ENCODE data around the gene ZNF839. TPM values are rescaled to one million over a fixed set of nuclear protein-coding genes. Genes with fewer than 3 reads are reported as not detected.

The ZNF839 gene
- total and polyA plus RNA-seq, 12 donors = 7.4 to 28.2 (median 14.5) TPM

- intact Hi-C loops (cut with DNase I) = no loop called here
- no peaks in the 10 kb centered on the region for H3K4me1 ChIP-seq (replicated peaks in 1 of 2)
- no peak overlapping the region for H3K4me3 ChIP-seq
- 89 to 94% (median 90%) methylated on average over 8 of the region's 8 CpGs for WGBS, 4 donors
- H3K9me3 ChIP-seq (replicated peaks in 1 of 3) = no peaks in the 10 kb centered on the region
- H3K27me3 ChIP-seq = no peaks in the 10 kb centered on the region
- TF ChIP-seq POLR2A (IDR thresholded peaks at IDR 0.05) = no peak
- TF ChIP-seq, protein P1, sequence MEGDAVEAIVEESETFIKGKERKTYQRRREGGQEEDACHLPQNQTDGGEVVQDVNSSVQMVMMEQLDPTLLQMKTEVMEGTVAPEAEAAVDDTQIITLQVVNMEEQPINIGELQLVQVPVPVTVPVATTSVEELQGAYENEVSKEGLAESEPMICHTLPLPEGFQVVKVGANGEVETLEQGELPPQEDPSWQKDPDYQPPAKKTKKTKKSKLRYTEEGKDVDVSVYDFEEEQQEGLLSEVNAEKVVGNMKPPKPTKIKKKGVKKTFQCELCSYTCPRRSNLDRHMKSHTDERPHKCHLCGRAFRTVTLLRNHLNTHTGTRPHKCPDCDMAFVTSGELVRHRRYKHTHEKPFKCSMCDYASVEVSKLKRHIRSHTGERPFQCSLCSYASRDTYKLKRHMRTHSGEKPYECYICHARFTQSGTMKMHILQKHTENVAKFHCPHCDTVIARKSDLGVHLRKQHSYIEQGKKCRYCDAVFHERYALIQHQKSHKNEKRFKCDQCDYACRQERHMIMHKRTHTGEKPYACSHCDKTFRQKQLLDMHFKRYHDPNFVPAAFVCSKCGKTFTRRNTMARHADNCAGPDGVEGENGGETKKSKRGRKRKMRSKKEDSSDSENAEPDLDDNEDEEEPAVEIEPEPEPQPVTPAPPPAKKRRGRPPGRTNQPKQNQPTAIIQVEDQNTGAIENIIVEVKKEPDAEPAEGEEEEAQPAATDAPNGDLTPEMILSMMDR (IDR thresholded peaks at IDR 0.05) = no peak
- peak in 1 of 7 donors; percentile 34 for DNase-seq
- H3K36me3 ChIP-seq (replicated peaks in 1 of 2) = no peaks in the 10 kb centered on the region
- H3K27ac ChIP-seq = peak overlapping the region in 1 of 5 donors; percentile 65
Observed at GRCh38 chr14:102280376-102280962, 39.1 kb upstream of the ZNF839 start.

DNA sequence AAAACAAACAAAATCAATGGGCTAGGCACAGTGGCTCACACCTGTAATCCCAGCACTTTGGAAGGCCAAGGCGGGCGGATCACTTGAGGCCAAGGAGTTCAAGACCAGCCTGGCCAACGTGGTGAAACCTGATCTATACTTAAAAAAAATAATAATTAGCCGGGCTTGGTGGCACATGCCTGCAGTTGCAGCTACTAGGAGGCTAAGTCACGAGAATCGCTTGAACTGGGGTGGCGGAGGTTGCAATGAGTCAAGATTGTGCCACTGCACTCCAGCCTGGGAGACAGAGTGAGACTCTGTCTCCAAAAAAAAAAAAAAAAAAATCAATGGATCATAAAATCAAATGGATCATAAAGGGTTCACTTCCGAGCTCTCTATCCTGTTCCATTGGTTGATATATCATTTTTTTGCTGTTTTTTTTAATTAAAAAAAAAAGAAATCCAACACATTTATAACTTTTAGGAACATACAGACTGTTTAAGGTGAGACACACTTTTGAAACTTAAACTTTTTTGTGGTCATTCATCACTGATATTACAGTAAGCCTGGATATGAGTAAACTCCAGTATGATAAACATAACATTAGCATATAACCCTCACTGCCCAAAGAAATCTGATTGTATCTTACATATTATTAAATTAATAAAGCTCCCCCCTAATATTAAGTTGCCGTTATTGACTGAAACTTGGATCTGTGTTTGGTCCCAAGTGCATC is 36.6 kb upstream of the ZNF839 start:
- H3K4me3 ChIP-seq = no peak overlapping the region
- 85 to 93% (median 91%) methylated on average over 9 of the region's 9 CpGs for WGBS, 4 donors
- TF ChIP-seq POLR2A (IDR thresholded peaks at IDR 0.05) = no peak
- TF ChIP-seq, protein P1 (IDR thresholded peaks at IDR 0.05) = no peak
- no peak for DNase-seq
- intact Hi-C loops (cut with DNase I) = no loop called here
- no peaks in the 10 kb centered on the region for H3K36me3 ChIP-seq (replicated peaks in 1 of 2)
- no peaks in the 10 kb centered on the region for H3K4me1 ChIP-seq (replicated peaks in 1 of 2)
- no peaks in the 10 kb centered on the region for H3K9me3 ChIP-seq (replicated peaks in 1 of 3)
- no peaks in the 10 kb centered on the region for H3K27me3 ChIP-seq
- no peak overlapping the region for H3K27ac ChIP-seq

DNA sequence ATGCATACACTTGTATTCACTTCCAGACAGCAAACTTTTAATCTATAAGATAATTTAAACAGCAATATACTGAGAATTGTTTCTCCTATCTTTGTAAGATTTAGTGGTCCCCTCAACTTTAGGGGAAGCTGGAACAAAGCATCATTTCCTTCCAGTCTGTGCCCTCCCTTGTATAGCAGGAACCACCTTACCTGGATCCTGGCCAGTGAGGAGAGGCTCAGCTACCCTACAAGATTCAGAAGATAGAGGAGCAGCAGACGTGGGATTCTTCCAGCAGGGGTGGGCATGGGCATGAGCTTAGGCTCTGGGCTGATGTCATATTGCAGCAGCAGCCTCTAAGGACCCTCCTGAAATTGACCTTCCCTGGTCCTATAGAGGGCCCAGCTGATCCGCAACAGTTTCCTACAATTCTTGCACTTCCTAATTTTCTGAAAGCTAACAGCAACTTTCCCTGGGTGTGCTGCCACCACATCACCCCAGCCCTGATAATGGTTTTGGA is 35.9 kb upstream of the ZNF839 start:
- no peaks in the 10 kb centered on the region for H3K36me3 ChIP-seq (replicated peaks in 1 of 2)
- no peaks in the 10 kb centered on the region for H3K4me1 ChIP-seq (replicated peaks in 1 of 2)
- no peak overlapping the region for H3K27ac ChIP-seq
- no peaks in the 10 kb centered on the region for H3K27me3 ChIP-seq
- H3K4me3 ChIP-seq = no peak overlapping the region
- DNase-seq = no peak
- no peak for TF ChIP-seq POLR2A (IDR thresholded peaks at IDR 0.05)
- TF ChIP-seq, protein P1 (IDR thresholded peaks at IDR 0.05) = no peak
- whole genome bisulfite sequencing, 4 donors = 67 to 88% (median 74%) methylated on average over 1 to 2 of the region's 2 CpGs
- no peaks in the 10 kb centered on the region for H3K9me3 ChIP-seq (replicated peaks in 1 of 3)
- intact Hi-C loops (cut with DNase I) = no loop called here

- Histone ChIP-seq H3K36me3 (replicated peaks in 1 of 2) (no peaks in the 10 kb centered on the region), H3K27ac (no peak overlapping the region), H3K9me3 (replicated peaks in 1 of 3) (no peaks in the 10 kb centered on the region), H3K27me3 (no peaks in the 10 kb centered on the region), H3K4me1 (replicated peaks in 1 of 2) (no peaks in the 10 kb centered on the region), H3K4me3 (no peak overlapping the region)
- no peak for DNase-seq
- TF ChIP-seq, protein P1 (IDR thresholded peaks at IDR 0.05) = no peak
- TF ChIP-seq POLR2A (IDR thresholded peaks at IDR 0.05) = no peak
- intact Hi-C loops (cut with DNase I) = no loop called here
- WGBS, 4 donors = 89 to 96% (median 93%) methylated on average over 2 of the region's 2 CpGs
Observed at GRCh38 chr14:102285106-102285505, 34.4 kb upstream of the ZNF839 start.

Data from adrenal gland (tissue), 12 donors.